ENCODE results near the gene SLC17A7. TPM values are rescaled to one million over a fixed set of nuclear protein-coding genes. Genes with fewer than 3 reads are reported as not detected.

Gene SLC17A7
- total and polyA plus RNA-seq, 2 donors (not counting 1 experiment from before 2014, with no cell fraction given), result 0.60 to 0.89 TPM

GRCh38 chr19:49383599-49383998, 57.7 kb downstream of the SLC17A7 start:
- Mint-ChIP-seq H3K27me3 (no peaks in the 10 kb centered on the region), H3K9me3 (ENCODE audit: insufficient read depth) (peaks cover 3% of the 10 kb centered on the region), H3K27ac (no peak overlapping the region), H3K4me1 (peaks cover 13% of the 10 kb centered on the region), H3K4me3 (no peak overlapping the region)
- ChIA-PET CTCF (interaction anchor here (0.7 to 2.1 kb wide), 6 partner anchors 8 to 235 kb away, joined by 3 to 6 read pairs (median 4); no protein-coding TSS in a partner anchor), POLR2A (interaction anchor here (0.6 to 0.7 kb wide), 3 partner anchors 26 to 296 kb away, joined by 3 to 7 read pairs (median 6); no protein-coding TSS in a partner anchor)
- Histone ChIP-seq H3K9ac (ENCODE audit: low read length) (no peak overlapping the region), H3K4me1 (ENCODE audit: control insufficient read depth in 2 of 2, insufficient read depth in 2 of 2, low read length in 2 of 2) (peaks cover 2 to 11% of the 10 kb centered on the region in 2 donors), H3K4me2 (replicated peaks; ENCODE audit: low read depth, low read length, poor library complexity, severe bottlenecking) (no peak overlapping the region), H3K4me3 (ENCODE audit: control extremely low read depth in 1 of 5, extremely low read depth in 1 of 5, insufficient read depth in 1 of 5, low read depth in 2 of 5, low read length in 4 of 5) (no peak overlapping the region), H2AFZ (ENCODE audit: insufficient read depth, low read depth, low read length, poor library complexity, severe bottlenecking) (no peak overlapping the region), H3K36me3 (replicated peaks in 1 of 2; ENCODE audit: control extremely low read depth in 1 of 2, control insufficient read depth in 1 of 2, extremely low read depth in 1 of 2, insufficient read depth in 2 of 2, low read length in 1 of 2) (no peaks in the 10 kb centered on the region), H4K20me1 (ENCODE audit: control insufficient read depth, insufficient read depth, low read length, poor library complexity, severe bottlenecking) (no peaks in the 10 kb centered on the region), H3K27me3 (replicated peaks in 1 of 4; ENCODE audit: control extremely low read depth in 1 of 4, control insufficient read depth in 3 of 4, insufficient read depth in 4 of 4, low read length in 3 of 4) (no peaks in the 10 kb centered on the region), H3K9me3 (ENCODE audit: control extremely low read depth in 1 of 3, control insufficient read depth in 2 of 3, insufficient read depth in 1 of 3, low read length in 2 of 3) (peaks cover 5 to 18% (median 8%) of the 10 kb centered on the region in 3 donors), H3K79me2 (ENCODE audit: control insufficient read depth, insufficient read depth, low read length) (no peaks in the 10 kb centered on the region), H3K27ac (ENCODE audit: low read length in 2 of 2) (no peak overlapping the region)
- DNase-seq (no peak), ATAC-seq (ENCODE audit: low read depth) (no peak)
- TF ChIP-seq EZH2 (IDR thresholded peaks at IDR 0.05; ENCODE audit: borderline replicate concordance, insufficient read depth, low read depth, low read length, poor library complexity, severe bottlenecking) (no peak), CTCF (IDR thresholded peaks at IDR 0.05) (no peak)
- intact Hi-C loops (cut with micrococcal nuclease), result no loop called here
- no CpG with 5 or more reads among the region's 1 CpG for WGBS (ENCODE audit: insufficient coverage)

GRCh38 chr19:49382639-49383038, 58.7 kb downstream of the SLC17A7 start:
- Histone ChIP-seq H3K27me3 (replicated peaks in 1 of 4; ENCODE audit: control extremely low read depth in 1 of 4, control insufficient read depth in 3 of 4, insufficient read depth in 4 of 4, low read length in 3 of 4) (no peaks in the 10 kb centered on the region), H3K9ac (ENCODE audit: low read length) (no peak overlapping the region), H3K4me1 (ENCODE audit: control insufficient read depth in 2 of 2, insufficient read depth in 2 of 2, low read length in 2 of 2) (peaks cover 0 to 3% of the 10 kb centered on the region in 2 donors), H3K36me3 (replicated peaks in 1 of 2; ENCODE audit: control extremely low read depth in 1 of 2, control insufficient read depth in 1 of 2, extremely low read depth in 1 of 2, insufficient read depth in 2 of 2, low read length in 1 of 2) (no peaks in the 10 kb centered on the region), H3K79me2 (ENCODE audit: control insufficient read depth, insufficient read depth, low read length) (no peaks in the 10 kb centered on the region), H2AFZ (ENCODE audit: insufficient read depth, low read depth, low read length, poor library complexity, severe bottlenecking) (no peak overlapping the region), H3K4me2 (replicated peaks; ENCODE audit: low read depth, low read length, poor library complexity, severe bottlenecking) (no peak overlapping the region), H3K9me3 (ENCODE audit: control extremely low read depth in 1 of 3, control insufficient read depth in 2 of 3, insufficient read depth in 1 of 3, low read length in 2 of 3) (peaks cover 5 to 11% (median 8%) of the 10 kb centered on the region in 3 donors), H3K27ac (ENCODE audit: low read length in 2 of 2) (no peak overlapping the region), H3K4me3 (ENCODE audit: control extremely low read depth in 1 of 5, extremely low read depth in 1 of 5, insufficient read depth in 1 of 5, low read depth in 2 of 5, low read length in 4 of 5) (no peak overlapping the region), H4K20me1 (ENCODE audit: control insufficient read depth, insufficient read depth, low read length, poor library complexity, severe bottlenecking) (no peaks in the 10 kb centered on the region)
- TF ChIP-seq EZH2 (IDR thresholded peaks at IDR 0.05; ENCODE audit: borderline replicate concordance, insufficient read depth, low read depth, low read length, poor library complexity, severe bottlenecking) (no peak), CTCF (IDR thresholded peaks at IDR 0.05) (no peak)
- H3K4me3 Mint-ChIP-seq, result no peak overlapping the region
- no peak overlapping the region for H3K27ac Mint-ChIP-seq
- DNase-seq (no peak), ATAC-seq (ENCODE audit: low read depth) (no peak)
- 100% methylated on average over 2 of the region's 5 CpGs for WGBS (ENCODE audit: insufficient coverage)
- ChIA-PET POLR2A (interaction anchor here (0.7 kb wide), 1 partner anchor 119 kb away, joined by 7 read pairs; no protein-coding TSS in a partner anchor), CTCF (interaction anchor here (0.7 to 2.1 kb wide), 6 partner anchors 9 to 234 kb away, joined by 3 to 6 read pairs (median 4); no protein-coding TSS in a partner anchor)
- peaks cover 4% of the 10 kb centered on the region for H3K4me1 Mint-ChIP-seq
- no peaks in the 10 kb centered on the region for H3K27me3 Mint-ChIP-seq
- peaks cover 3% of the 10 kb centered on the region for H3K9me3 Mint-ChIP-seq (ENCODE audit: insufficient read depth)
- intact Hi-C loops (cut with micrococcal nuclease), result no loop called here
